C4-2B (cell line): ENCODE measurements around the gene NSL1.

ENCODE experiments used
- ZFX ChIP-seq: fragments of 450-650 bp; IDR thresholded peaks from 2 replicates; pipeline ENCODE4 v1.6.1; 2017
- TF ChIP-seq, protein P1 (sequence below): fragments of 450-650 bp; conservative IDR thresholded peaks from 2 replicates; pipeline ENCODE4 v1.5.1; 2017; ENCODE audit warnings: mild to moderate bottlenecking

DNA sequence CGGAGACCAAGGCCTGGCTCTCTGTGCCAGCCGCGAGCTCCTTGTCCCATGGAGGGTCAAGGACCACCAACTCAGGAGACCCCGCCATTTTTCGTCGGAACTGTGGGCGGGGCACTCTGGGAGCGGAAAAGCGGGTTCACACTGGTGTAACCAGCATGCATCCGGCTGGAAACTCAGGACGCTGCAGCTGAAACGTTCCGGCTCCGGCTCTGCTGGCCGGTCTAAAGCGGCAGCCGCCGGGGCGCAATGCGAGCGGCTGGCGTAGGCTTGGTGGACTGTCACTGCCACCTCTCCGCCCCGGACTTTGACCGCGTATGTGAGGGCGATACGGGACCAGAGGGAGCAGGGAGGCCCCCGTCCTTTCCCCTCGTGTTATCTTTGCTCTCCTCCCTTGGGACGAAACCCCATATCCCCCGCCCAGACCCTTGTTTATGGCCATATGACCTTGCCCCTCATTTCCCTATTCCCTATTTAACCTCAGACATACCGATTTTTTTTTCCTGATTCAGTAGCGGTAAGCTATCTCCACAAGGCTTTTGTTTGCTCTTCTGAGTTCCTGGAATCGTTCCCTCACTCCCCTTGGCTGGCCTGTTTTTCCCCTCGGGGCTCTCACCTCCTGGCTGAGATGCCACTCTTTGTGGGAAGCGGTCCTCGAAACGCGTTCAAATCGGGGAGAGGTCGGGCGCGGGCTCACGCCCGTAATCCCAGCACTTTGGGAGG, at the start of gene NSL1, which contains the start of gene TATDN3:
- TF ChIP-seq, protein P1, sequence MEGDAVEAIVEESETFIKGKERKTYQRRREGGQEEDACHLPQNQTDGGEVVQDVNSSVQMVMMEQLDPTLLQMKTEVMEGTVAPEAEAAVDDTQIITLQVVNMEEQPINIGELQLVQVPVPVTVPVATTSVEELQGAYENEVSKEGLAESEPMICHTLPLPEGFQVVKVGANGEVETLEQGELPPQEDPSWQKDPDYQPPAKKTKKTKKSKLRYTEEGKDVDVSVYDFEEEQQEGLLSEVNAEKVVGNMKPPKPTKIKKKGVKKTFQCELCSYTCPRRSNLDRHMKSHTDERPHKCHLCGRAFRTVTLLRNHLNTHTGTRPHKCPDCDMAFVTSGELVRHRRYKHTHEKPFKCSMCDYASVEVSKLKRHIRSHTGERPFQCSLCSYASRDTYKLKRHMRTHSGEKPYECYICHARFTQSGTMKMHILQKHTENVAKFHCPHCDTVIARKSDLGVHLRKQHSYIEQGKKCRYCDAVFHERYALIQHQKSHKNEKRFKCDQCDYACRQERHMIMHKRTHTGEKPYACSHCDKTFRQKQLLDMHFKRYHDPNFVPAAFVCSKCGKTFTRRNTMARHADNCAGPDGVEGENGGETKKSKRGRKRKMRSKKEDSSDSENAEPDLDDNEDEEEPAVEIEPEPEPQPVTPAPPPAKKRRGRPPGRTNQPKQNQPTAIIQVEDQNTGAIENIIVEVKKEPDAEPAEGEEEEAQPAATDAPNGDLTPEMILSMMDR = no peak
- TF ChIP-seq ZFX = no peak
